H1 (cell line): ENCODE measurements around the gene ADPRHL1. TPM values are rescaled to one million over a fixed set of nuclear protein-coding genes. Genes with fewer than 3 reads are reported as not detected.

Source experiments
- CTCF ChIA-PET: fragments of 300-600 bp; sonication (Branson Sonifier 250); formaldehyde crosslinking; loops from one replicate; lab custom pipeline; 2021; ENCODE audit not compliant: partially characterized antibody; lab: Charles Lee
- POLR2A ChIA-PET: fragments of 300-600 bp; sonication (Branson Sonifier 250); formaldehyde crosslinking; loops from one replicate; lab custom pipeline; 2021; ENCODE audit warnings: inconsistent platforms; ENCODE audit not compliant: partially characterized antibody; lab: Charles Lee
- DNase-seq, 2 experiments: peaks; one replicate each; pipeline versions ENCODE4 v3.0.0 to v3.0.0-alpha.2; 2010 to 2022; ENCODE audit warnings: low spot score in 2 of 2, low read depth in 1 of 2, mixed read lengths in 1 of 2
- FAIRE-seq: peaks from 2 replicates; lab custom pipeline; 2011; peaks lifted over from hg19 to GRCh38; lab: Jason Lieb, UNC
- H2AFZ ChIP-seq: 2 replicates; pipeline ENCODE4 v1.8.1; 2012; ENCODE audit warnings: low read length, inconsistent platforms
- H2AK5ac ChIP-seq: 2 replicates; pipeline ENCODE4 v1.6.1; 2013; ENCODE audit warnings: low read depth, low read length
- H2BK120ac ChIP-seq: replicated peaks from 2 replicates; pipeline ENCODE3; 2013; ENCODE audit warnings: low read depth, low read length, inconsistent platforms
- H2BK12ac ChIP-seq: 2 replicates; pipeline ENCODE4 v1.6.1; 2013; ENCODE audit warnings: low read depth, low read length
- H2BK15ac ChIP-seq: 2 replicates; pipeline ENCODE4 v1.6.1; 2013; ENCODE audit warnings: low read length
- H2BK20ac ChIP-seq: 2 replicates; pipeline ENCODE4 v1.6.1; 2013; ENCODE audit warnings: low read length
- H2BK5ac ChIP-seq: 2 replicates; pipeline ENCODE4 v1.6.1; 2013; ENCODE audit warnings: low read depth, low read length
- H3K14ac ChIP-seq: 2 replicates; pipeline ENCODE4 v1.6.1; 2013; ENCODE audit warnings: inconsistent platforms; ENCODE audit not compliant: insufficient read length
- H3K18ac ChIP-seq: 2 replicates; pipeline ENCODE4 v1.6.1; 2013; ENCODE audit warnings: low read length; ENCODE audit errors: extremely low read depth
- H3K23ac ChIP-seq: 2 replicates; pipeline ENCODE4 v1.6.1; 2013; ENCODE audit warnings: inconsistent platforms; ENCODE audit not compliant: insufficient read length
- H3K23me2 ChIP-seq: 2 replicates; pipeline ENCODE4 v1.6.1; 2013; ENCODE audit warnings: low read depth, low read length
- H3K27ac ChIP-seq: 2 replicates; pipeline ENCODE4 v1.6.1; 2011; ENCODE audit warnings: low read depth, low read length, inconsistent platforms
- H3K27me3 ChIP-seq, 4 experiments: replicated peaks in 1 of 4; 1 replicate in 1 of 4; 2 replicates in 3 of 4; pipeline versions ENCODE4 v1.6.1 to v1.8.1; 2011 to 2013; ENCODE audit warnings: low read length in 3 of 4, mild to moderate bottlenecking in 3 of 4, inconsistent platforms in 2 of 4, mixed read lengths in 2 of 4, moderate library complexity in 1 of 4; ENCODE audit not compliant: control insufficient read depth in 3 of 4, insufficient read depth in 3 of 4; ENCODE audit errors: extremely low read depth in 1 of 4
- H3K36me3 ChIP-seq, 4 experiments: 2 replicates each; pipeline versions ENCODE4 v1.6.1 to v1.8.1; 2011 to 2013; ENCODE audit warnings: mild to moderate bottlenecking in 4 of 4, low read length in 3 of 4, moderate library complexity in 2 of 4, control low read depth in 1 of 4, inconsistent platforms in 1 of 4; ENCODE audit not compliant: insufficient read depth in 4 of 4, control insufficient read depth in 2 of 4
- H3K4ac ChIP-seq: replicated peaks from 2 replicates; pipeline ENCODE3; 2013; ENCODE audit warnings: low read length, low read depth, mixed read lengths, inconsistent platforms; ENCODE audit not compliant: insufficient read length
- H3K4me1 ChIP-seq, 4 experiments: replicated peaks in 1 of 4; 1 replicate in 1 of 4; 2 replicates in 3 of 4; pipeline versions ENCODE4 v1.6.1 to v1.8.1; 2011 to 2013; ENCODE audit warnings: low read length in 3 of 4, inconsistent platforms in 2 of 4, mixed read lengths in 1 of 4; ENCODE audit not compliant: insufficient read depth in 4 of 4, control insufficient read depth in 3 of 4
- H3K4me2 ChIP-seq, 2 experiments: 2 replicates each; pipeline versions ENCODE4 v1.6.1 to v1.8.1; 2011 to 2013; ENCODE audit warnings: low read depth in 2 of 2, low read length in 2 of 2, control low read depth in 1 of 2, inconsistent platforms in 1 of 2, mild to moderate bottlenecking in 1 of 2; ENCODE audit not compliant: insufficient read depth in 1 of 2
- H3K4me3 ChIP-seq, 4 experiments: fragments of 200-600, 300-600 bp in 1 of 4; sonication (generic), shearing (Covaris generic), sonication (Bioruptor Twin) in 1 of 4; 2 replicates each; pipeline versions ENCODE4 v1.5.1 to v1.8.1; 2011 to 2016; ENCODE audit warnings: low read length in 4 of 4, low read depth in 3 of 4, control low read depth in 2 of 4, inconsistent platforms in 2 of 4, mild to moderate bottlenecking in 2 of 4, mixed read lengths in 1 of 4, moderate library complexity in 1 of 4; ENCODE audit not compliant: insufficient read depth in 2 of 4; ENCODE audit errors: extremely low read depth in 1 of 4
- H3K56ac ChIP-seq: replicated peaks from 2 replicates; pipeline ENCODE3; 2013; ENCODE audit warnings: low read depth, mild to moderate bottlenecking, mixed read lengths, low read length, inconsistent platforms; ENCODE audit not compliant: insufficient read length
- H3K79me1 ChIP-seq: 2 replicates; pipeline ENCODE4 v1.6.1; 2013; ENCODE audit warnings: low read depth, low read length, control low read depth
- H3K79me2 ChIP-seq, 2 experiments: 2 replicates each; pipeline versions ENCODE4 v1.6.1 to v1.8.1; 2012 to 2013; ENCODE audit warnings: low read length in 2 of 2, mild to moderate bottlenecking in 2 of 2, inconsistent platforms in 1 of 2; ENCODE audit not compliant: insufficient read depth in 2 of 2, control insufficient read depth in 1 of 2
- H3K9ac ChIP-seq, 4 experiments: replicated peaks in 1 of 4; 1 replicate in 1 of 4; 2 replicates in 3 of 4; pipeline versions ENCODE4 v1.6.1 to v1.8.1; 2011 to 2013; ENCODE audit warnings: low read depth in 3 of 4, low read length in 3 of 4, control low read depth in 2 of 4, mild to moderate bottlenecking in 2 of 4, moderate library complexity in 2 of 4, inconsistent platforms in 1 of 4; ENCODE audit errors: extremely low read depth in 1 of 4
- H3K9me3 ChIP-seq, 2 experiments: 2 replicates each; pipeline versions ENCODE4 v1.6.1 to v1.8.1; 2012 to 2013; ENCODE audit warnings: mild to moderate bottlenecking in 2 of 2, moderate library complexity in 2 of 2, control low read depth in 1 of 2, inconsistent platforms in 1 of 2, low read depth in 1 of 2, low read length in 1 of 2, mixed read lengths in 1 of 2; ENCODE audit not compliant: insufficient read depth in 2 of 2
- H4K20me1 ChIP-seq, 2 experiments: replicated peaks in 1 of 2; 2 replicates each; pipeline versions ENCODE3 to v1.8.1; 2011 to 2013; ENCODE audit warnings: inconsistent platforms in 2 of 2, low read length in 2 of 2, mild to moderate bottlenecking in 1 of 2; ENCODE audit not compliant: insufficient read depth in 2 of 2, control insufficient read depth in 1 of 2
- H4K5ac ChIP-seq: 2 replicates; pipeline ENCODE4 v1.6.1; 2013; ENCODE audit warnings: low read length, low read depth, mixed read lengths, inconsistent platforms; ENCODE audit not compliant: insufficient read length
- H4K8ac ChIP-seq: 2 replicates; pipeline ENCODE4 v1.8.0; 2013; ENCODE audit warnings: mild to moderate bottlenecking, moderate library complexity, low read length, inconsistent platforms; ENCODE audit not compliant: insufficient read depth; ENCODE audit errors: extremely low read depth
- H4K91ac ChIP-seq: replicated peaks from 2 replicates; pipeline ENCODE3; 2013; ENCODE audit warnings: low read length, mixed read lengths, inconsistent platforms; ENCODE audit not compliant: insufficient read length
- ASH2L ChIP-seq: fragments of 200-600, 300-600 bp; sonication (generic); IDR thresholded peaks from one replicate; pipeline ENCODE4 v1.7.1; 2017; ENCODE audit warnings: low read length
- KDM1A ChIP-seq: fragments of 200-600, 300-600 bp; sonication (generic); IDR thresholded peaks from 2 replicates; pipeline ENCODE4 v1.7.1; 2016; ENCODE audit warnings: mild to moderate bottlenecking, low read length, borderline replicate concordance
- POLR2A ChIP-seq, 2 experiments: IDR thresholded peaks; 1 replicate in 1 of 2; 2 replicates in 1 of 2; pipeline ENCODE4 v1.6.1; 2011; ENCODE audit warnings: low read depth in 2 of 2, low read length in 2 of 2, mild to moderate bottlenecking in 2 of 2; ENCODE audit errors: control extremely low read depth in 1 of 2
- TCF12 ChIP-seq: IDR thresholded peaks from 2 replicates; pipeline ENCODE4 v1.6.1; 2011; ENCODE audit warnings: low read depth, mild to moderate bottlenecking, low read length
- WGBS, 2 experiments: shearing (Covaris generic) in 1 of 2; methylation state at CpG; one replicate each; pipeline versions ENCODE4 v1.1.6 to v1.1.7; 2013 to 2015; ENCODE audit warnings: low lambda C conversion rate in 2 of 2, mixed read lengths in 2 of 2, inconsistent platforms in 1 of 2, low coverage in 1 of 2, missing lambda C conversion rate in 1 of 2; ENCODE audit not compliant: insufficient replicate concordance in 2 of 2, insufficient coverage in 1 of 2, insufficient read length in 1 of 2; ENCODE audit errors: extremely low coverage in 1 of 2, missing lambda C conversion rate in 1 of 2; 5-methylcytosine and 5-hydroxymethylcytosine counted together
- polyA plus RNA-seq, 7 experiments: library from polyadenylated mRNA; depleted of rRNA in 3 of 7; stranded (reverse) in 5 of 7; unstranded in 2 of 7; fragments of >200 nt in 5 of 7; fragments of 200-250 nt in 2 of 7; gene quantifications; 1 replicate in 5 of 7; 2 replicates in 1 of 7; 4 replicates in 1 of 7; pipeline versions ENCODE4 v1.2.1 to v1.2.3, GENCODE V29; 2011 to 2013; ENCODE audit warnings: missing spikeins in 2 of 7, mixed read lengths in 2 of 7
- total RNA-seq: library from RNA; stranded (reverse); fragmentation: NEBNext Ultra II Directional; extraction: Animal tissue kit (Norgen Biotek cat#: 25700); gene quantifications from 2 replicates; pipeline ENCODE4 v1.2.1, GENCODE V29; 2021
- TF ChIP-seq, protein P1 (sequence below): IDR thresholded peaks from 2 replicates; pipeline ENCODE4 v1.6.1; 2012; ENCODE audit warnings: inconsistent platforms

The ADPRHL1 gene
- total and polyA plus RNA-seq, 2 of the 8 experiments (the other 6 are each of a cell fraction or from before 2014, with no cell fraction given), result 0.74 to 1.7 TPM

DNA sequence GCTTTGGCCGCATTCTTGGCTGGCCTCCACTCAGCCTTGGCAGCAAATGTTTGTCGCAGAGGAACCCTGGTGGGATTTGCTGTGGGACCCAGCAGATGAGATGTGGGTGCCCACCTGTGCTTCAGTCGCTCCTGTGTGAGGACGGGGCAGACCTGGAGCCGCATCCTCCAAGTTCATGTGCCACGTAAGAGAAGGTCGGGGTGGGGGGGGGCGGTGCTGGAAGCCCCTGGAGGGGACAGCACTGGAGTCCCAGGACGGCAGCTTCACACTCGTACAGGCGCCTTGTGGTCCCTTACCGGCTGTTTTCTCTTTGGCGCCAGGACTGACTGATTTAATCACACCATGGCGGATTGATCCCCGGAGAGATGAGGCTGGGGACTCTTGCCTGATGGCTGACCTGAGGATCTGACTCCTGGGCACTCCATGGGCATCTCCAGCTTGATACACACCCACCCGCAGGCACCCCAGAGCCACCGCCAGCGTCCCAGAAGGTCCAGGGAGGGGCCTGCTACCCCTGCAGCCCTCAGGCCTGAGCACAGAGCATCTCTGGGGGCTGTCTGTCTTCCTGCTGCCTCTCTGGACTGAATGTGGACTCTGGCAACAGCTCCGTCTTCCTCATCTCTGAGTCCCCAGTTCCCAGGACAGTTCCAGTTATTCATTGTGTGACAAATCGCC lies 79.3 kb downstream of the ADPRHL1 start:
- H3K14ac ChIP-seq, result no peak overlapping the region
- H3K36me3 ChIP-seq, result no peaks in the 10 kb centered on the region; a peak in 1 of 8 replicates
- peak overlapping the region; percentile 63 for H3K4ac ChIP-seq
- no peaks in the 10 kb centered on the region; the same call in 1 of the 2 replicates for H3K23me2 ChIP-seq
- H2BK5ac ChIP-seq, result peak overlapping the region; percentile 41; the same call in 1 of the 2 replicates
- H4K5ac ChIP-seq, result no peak overlapping the region
- no peak overlapping the region for H3K9ac ChIP-seq
- H3K4me1 ChIP-seq, result peaks cover 3 to 18% (median 9%) of the 10 kb centered on the region in 4 experiments
- H3K27ac ChIP-seq, result no peak overlapping the region
- no peak overlapping the region for H3K56ac ChIP-seq
- H3K79me1 ChIP-seq, result no peaks in the 10 kb centered on the region
- no peaks in the 10 kb centered on the region for H3K27me3 ChIP-seq
- FAIRE-seq (no peak), DNase-seq (no peak)
- H2AFZ ChIP-seq, result no peak overlapping the region
- H3K23ac ChIP-seq, result no peak overlapping the region
- H3K9me3 ChIP-seq, result peaks cover 8 to 18% of the 10 kb centered on the region in 2 experiments; a peak in 2 of 4 replicates
- H4K8ac ChIP-seq, result no peak overlapping the region
- peak overlapping the region; percentile 92; the same call in 1 of the 2 replicates for H2BK20ac ChIP-seq
- H2BK15ac ChIP-seq, result no peak overlapping the region
- peak overlapping the region; percentile 62; the same call in 1 of the 2 replicates for H3K18ac ChIP-seq
- H4K91ac ChIP-seq, result peak overlapping the region; percentile 89
- WGBS, 2 experiments, result 92% methylated on average over 19 of the region's 20 CpGs; no CpG with 5 or more reads in 1 of the 2 experiments
- no peaks in the 10 kb centered on the region for H3K79me2 ChIP-seq
- H3K4me3 ChIP-seq, result no peak overlapping the region
- peak overlapping the region; percentile 99; the same call in 1 of the 2 replicates for H2AK5ac ChIP-seq
- H3K4me2 ChIP-seq, result no peak overlapping the region
- H2BK120ac ChIP-seq, result peak overlapping the region; percentile 92
- ChIA-PET CTCF (interaction anchor here (0.6 to 2.4 kb wide), 7 partner anchors 17 to 100 kb away, joined by 3 to 12 read pairs (median 3); no protein-coding TSS in a partner anchor), POLR2A (interaction anchor here (0.5 to 2.9 kb wide), 8 partner anchors 8 to 167 kb away, joined by 3 to 16 read pairs (median 3); partner anchors contain the start of genes GRTP1 and PCID2)
- no peaks in the 10 kb centered on the region for H4K20me1 ChIP-seq
- peak overlapping the region; percentile 97; the same call in 1 of the 2 replicates for H2BK12ac ChIP-seq
- TF ChIP-seq POLR2A (IDR thresholded peaks at IDR 0.05; ENCODE audit: control extremely low read depth in 1 of 2, low read depth in 2 of 2, low read length in 2 of 2) (no peak), TCF12 (no peak), KDM1A (no peak), ASH2L (no peak)
- TF ChIP-seq, protein P1, sequence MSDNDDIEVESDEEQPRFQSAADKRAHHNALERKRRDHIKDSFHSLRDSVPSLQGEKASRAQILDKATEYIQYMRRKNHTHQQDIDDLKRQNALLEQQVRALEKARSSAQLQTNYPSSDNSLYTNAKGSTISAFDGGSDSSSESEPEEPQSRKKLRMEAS, result no peak
